Left colon (tissue), 2 donors: Measurements from ENCODE around the gene P3H4. TPM values are rescaled to one million over a fixed set of nuclear protein-coding genes. Genes with fewer than 3 reads are reported as not detected.

Experiments used
- ATAC-seq: fragments of 200-7000 bp; cut with Tn5 transposase; one replicate; pipeline ENCODE4 v1.9.1; 2020; ENCODE audit warnings: mild to moderate bottlenecking, moderate library complexity
- DNase-seq, 2 donors: peaks; one replicate each; pipeline ENCODE4 v3.0.0-alpha.2; 2020
- intact Hi-C, 2 donors: fragments of 100-400 bp; cut with DNase I in 1 of 2; cut with micrococcal nuclease in 1 of 2; formaldehyde crosslinking; loops; one replicate each; pipeline versions ENCODE4 v1.11.2 to v1.14.0; 2022; cut with DNase I, micrococcal nuclease
- total RNA-seq, 2 donors: library from RNA; stranded (reverse); fragmentation: NEBNext Ultra II Directional; extraction: Animal tissue kit (Norgen Biotek cat#: 25700); gene quantifications; one replicate each; pipeline ENCODE4 v1.2.1, GENCODE V29; 2021
- donor health status: DM: no; HTN: no; CAD: no.
- donor health status: DM: yes; HTN: yes; CAD: no.

Gene P3H4
- total RNA-seq, 2 donors from 2014 or later = 10.7 to 15.3 TPM

DNA sequence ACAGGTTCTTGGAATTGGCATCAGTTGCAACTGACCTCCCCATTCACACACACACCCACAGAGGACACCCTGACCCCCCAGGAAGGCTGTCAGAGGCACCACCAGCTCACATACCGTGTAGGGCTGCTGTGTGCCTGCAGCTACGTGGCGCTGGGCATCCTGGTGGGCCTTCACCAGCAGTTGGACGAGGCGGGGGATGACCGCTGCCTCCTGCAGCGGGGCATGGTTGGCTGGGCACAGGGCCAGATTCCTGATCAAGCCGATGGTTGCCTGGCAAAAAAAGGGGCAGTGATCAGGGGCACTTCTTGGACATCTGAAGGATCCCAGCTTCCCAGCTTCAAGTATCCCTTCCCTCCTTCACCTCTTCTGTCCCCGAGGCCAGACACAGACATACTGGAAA is 53.1 kb downstream of the P3H4 start:
- intact Hi-C loops = loop anchor here in 1 of 2 donors (10.0 kb wide), 1 partner anchor 126 kb away; no protein-coding TSS in a partner anchor
- no peak for DNase-seq
- ATAC-seq = no peak

- DNase-seq (no peak), ATAC-seq (no peak)
- intact Hi-C loops = loop anchor here in 1 of 2 donors (10.0 kb wide), 1 partner anchor 131 kb away; no protein-coding TSS in a partner anchor
Observed at GRCh38 chr17:41754066-41754465, 57.7 kb downstream of the P3H4 start.

Other genes starting within 250 kb of the P3H4 start
- gene KRT9, start 239.9 kb downstream of the P3H4 start, total RNA-seq = not detected
- gene KRT14, start 225.1 kb downstream of the P3H4 start, total RNA-seq = under 1 TPM; 0.25 to 0.40 TPM
- not detected for gene KRT16, start 199.2 kb downstream of the P3H4 start, total RNA-seq
- gene KRT17, start 187.4 kb downstream of the P3H4 start, total RNA-seq = under 1 TPM in 1 of 2 donors, not detected in 1; 0.70 TPM
- gene EIF1, start 123.1 kb downstream of the P3H4 start, total RNA-seq = 100 to 1,000 TPM; 596 to 603 TPM
- gene GAST, start 99.6 kb downstream of the P3H4 start, total RNA-seq = not detected
- gene HAP1, start 77.3 kb downstream of the P3H4 start, total RNA-seq = under 1 TPM; 0.42 to 0.73 TPM
- 100 to 1,000 TPM; 343 to 345 TPM for gene JUP, start 25.2 kb downstream of the P3H4 start, total RNA-seq
- gene FKBP10, start 1.1 kb upstream of the P3H4 start, total RNA-seq = 10 to 100 TPM in 1 of 2 donors, 1 to 10 TPM in 1; 4.2 to 10.8 TPM
- 10 to 100 TPM; 16.0 to 18.8 TPM for gene NT5C3B, start 24.3 kb upstream of the P3H4 start, total RNA-seq
- gene KLHL10, start 25.9 kb upstream of the P3H4 start, total RNA-seq = not detected
- gene KLHL11, start 53.5 kb upstream of the P3H4 start, total RNA-seq = 1 to 10 TPM; 6.5 to 8.9 TPM
- gene ACLY, start 107.0 kb upstream of the P3H4 start, total RNA-seq = 100 to 1,000 TPM in 1 of 2 donors, 10 to 100 TPM in 1; 88.2 to 125 TPM
- under 1 TPM; 0.12 to 0.20 TPM for gene ODAD4, start 118.7 kb upstream of the P3H4 start, total RNA-seq
- 10 to 100 TPM; 45.6 to 53.6 TPM for gene CNP, start 154.8 kb upstream of the P3H4 start, total RNA-seq
- 10 to 100 TPM; 76.5 to 84.6 TPM for gene DNAJC7, start 205.5 kb upstream of the P3H4 start, total RNA-seq
- 10 to 100 TPM; 29.4 to 31.9 TPM for gene NKIRAS2, start 208.1 kb upstream of the P3H4 start, total RNA-seq
- 1 to 10 TPM; 1.8 to 2.5 TPM for gene C17orf113, start 238.7 kb upstream of the P3H4 start, total RNA-seq